HG02938 (cell line): ENCODE results near the gene RIMBP2.

Source experiments
- ATAC-seq: cut with Tn5 transposase; IDR thresholded peaks from one replicate; pipeline ENCODE4 v1.9.1; 2021; ENCODE audit warnings: mild to moderate bottlenecking, moderate library complexity; ENCODE audit not compliant: unreplicated experiment

Gene RIMBP2

GRCh38 chr12:130634866-130635265 is 81.2 kb downstream of the RIMBP2 start:
- no peak for ATAC-seq

- ATAC-seq, result no peak
Measured at GRCh38 chr12:130633771-130634170, 82.3 kb downstream of the RIMBP2 start.

- no peak for ATAC-seq
Measured at GRCh38 chr12:130632642-130633041, 83.5 kb downstream of the RIMBP2 start.

- ATAC-seq, result no peak
Measured at GRCh38 chr12:130628304-130628703, 87.8 kb downstream of the RIMBP2 start.

GRCh38 chr12:130627175-130627574 is 88.9 kb downstream of the RIMBP2 start:
- ATAC-seq, result no peak

- ATAC-seq, result no peak
Measured at GRCh38 chr12:130626601-130627000, 89.5 kb downstream of the RIMBP2 start.

- ATAC-seq, result no peak
Measured at GRCh38 chr12:130625201-130625600, 90.9 kb downstream of the RIMBP2 start.

- ATAC-seq, result no peak
Measured at GRCh38 chr12:130622803-130623202, 93.3 kb downstream of the RIMBP2 start.

- ATAC-seq, result no peak
Measured at GRCh38 chr12:130621696-130622298, 94.3 kb downstream of the RIMBP2 start.

- no peak for ATAC-seq
Measured at GRCh38 chr12:130620756-130621155, 95.3 kb downstream of the RIMBP2 start.

GRCh38 chr12:130620281-130620680 is 95.8 kb downstream of the RIMBP2 start:
- no peak for ATAC-seq

- ATAC-seq, result no peak
Measured at GRCh38 chr12:130619385-130620001, 96.6 kb downstream of the RIMBP2 start.

GRCh38 chr12:130617219-130617618 is 98.9 kb downstream of the RIMBP2 start:
- ATAC-seq, result no peak

GRCh38 chr12:130615861-130616345 is 100.2 kb downstream of the RIMBP2 start:
- no peak for ATAC-seq

GRCh38 chr12:130614530-130614905 is 101.6 kb downstream of the RIMBP2 start:
- ATAC-seq, result no peak

GRCh38 chr12:130613831-130614529 is 102.1 kb downstream of the RIMBP2 start:
- no peak for ATAC-seq

GRCh38 chr12:130613131-130613530 is 103.0 kb downstream of the RIMBP2 start:
- ATAC-seq, result no peak

- no peak for ATAC-seq
Measured at GRCh38 chr12:130611026-130611905, 104.8 kb downstream of the RIMBP2 start.

GRCh38 chr12:130609966-130610365 is 106.1 kb downstream of the RIMBP2 start:
- no peak for ATAC-seq

- ATAC-seq, result no peak
Measured at GRCh38 chr12:130608831-130609230, 107.3 kb downstream of the RIMBP2 start.

GRCh38 chr12:130608132-130608531 is 108.0 kb downstream of the RIMBP2 start:
- no peak for ATAC-seq
